Tibial artery (tissue), 4 donors: ENCODE data around the gene RERE.

Source experiments
- DNase-seq, 2 donors: peaks; one replicate each; pipeline ENCODE4 v3.0.0-alpha.2; 2019
- H3K27ac ChIP-seq, 2 donors: fragments of 200-600 bp; sonication (generic) in 1 of 2; 1 replicate in 1 of 2; 2 replicates in 1 of 2; pipeline ENCODE4 v1.5.1; 2018 to 2019; ENCODE audit warnings: mild to moderate bottlenecking in 1 of 2
- H3K27me3 ChIP-seq, 2 donors: fragments of 200-600 bp; sonication (generic) in 1 of 2; one replicate each; pipeline versions ENCODE4 v1.5.1 to v1.6.0; 2016 to 2019
- H3K36me3 ChIP-seq, 3 donors: fragments of 200-600 bp; sonication (generic) in 2 of 3; one replicate each; pipeline ENCODE4 v1.5.1; 2016 to 2019; ENCODE audit warnings: mild to moderate bottlenecking in 2 of 3
- H3K4me1 ChIP-seq, 4 donors: fragments of 200-600 bp; sonication (generic) in 2 of 4; 1 replicate in 3 of 4; 2 replicates in 1 of 4; pipeline ENCODE4 v1.5.1; 2016 to 2019
- H3K4me3 ChIP-seq, 2 donors: fragments of 200-600 bp; sonication (generic) in 1 of 2; 1 replicate in 1 of 2; 2 replicates in 1 of 2; pipeline ENCODE4 v1.5.1; 2018 to 2019; ENCODE audit warnings: mild to moderate bottlenecking in 2 of 2
- H3K9me3 ChIP-seq, 3 donors: fragments of 200-600 bp; sonication (generic) in 1 of 3; one replicate each; pipeline ENCODE4 v1.5.1; 2016 to 2019
- intact Hi-C: fragments of 100-400 bp; cut with DNase I; formaldehyde crosslinking; loops from one replicate; pipeline ENCODE4 v1.15.0; 2023; ENCODE audit warnings: low total_unique reads
- TF ChIP-seq, protein P1 (sequence below), 2 experiments: fragments of 200-600 bp in 1 of 2; fragments of 450-650 bp in 1 of 2; IDR thresholded peaks; one replicate each; pipeline ENCODE4 v1.5.1; 2017 to 2019; ENCODE audit warnings: antibody characterized with exemption in 2 of 2, mild to moderate bottlenecking in 1 of 2, moderate library complexity in 1 of 2

The RERE gene

GRCh38 chr1:8687538-8687937 is 129.9 kb downstream of the RERE start:
- Histone ChIP-seq H3K27ac (peak overlapping the region in 1 of 2 donors; percentile 31), H3K36me3 (no peaks in the 10 kb centered on the region), H3K4me1 (peaks cover 0 to 16% (median 7%) of the 10 kb centered on the region in 4 donors), H3K27me3 (no peaks in the 10 kb centered on the region), H3K9me3 (no peaks in the 10 kb centered on the region), H3K4me3 (no peak overlapping the region)
- TF ChIP-seq, protein P1, sequence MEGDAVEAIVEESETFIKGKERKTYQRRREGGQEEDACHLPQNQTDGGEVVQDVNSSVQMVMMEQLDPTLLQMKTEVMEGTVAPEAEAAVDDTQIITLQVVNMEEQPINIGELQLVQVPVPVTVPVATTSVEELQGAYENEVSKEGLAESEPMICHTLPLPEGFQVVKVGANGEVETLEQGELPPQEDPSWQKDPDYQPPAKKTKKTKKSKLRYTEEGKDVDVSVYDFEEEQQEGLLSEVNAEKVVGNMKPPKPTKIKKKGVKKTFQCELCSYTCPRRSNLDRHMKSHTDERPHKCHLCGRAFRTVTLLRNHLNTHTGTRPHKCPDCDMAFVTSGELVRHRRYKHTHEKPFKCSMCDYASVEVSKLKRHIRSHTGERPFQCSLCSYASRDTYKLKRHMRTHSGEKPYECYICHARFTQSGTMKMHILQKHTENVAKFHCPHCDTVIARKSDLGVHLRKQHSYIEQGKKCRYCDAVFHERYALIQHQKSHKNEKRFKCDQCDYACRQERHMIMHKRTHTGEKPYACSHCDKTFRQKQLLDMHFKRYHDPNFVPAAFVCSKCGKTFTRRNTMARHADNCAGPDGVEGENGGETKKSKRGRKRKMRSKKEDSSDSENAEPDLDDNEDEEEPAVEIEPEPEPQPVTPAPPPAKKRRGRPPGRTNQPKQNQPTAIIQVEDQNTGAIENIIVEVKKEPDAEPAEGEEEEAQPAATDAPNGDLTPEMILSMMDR (IDR thresholded peaks at IDR 0.05), result no peak
- no peak for DNase-seq
- intact Hi-C loops, result no loop called here

- DNase-seq, result no peak
- TF ChIP-seq, protein P1 (IDR thresholded peaks at IDR 0.05), result no peak
- peaks cover 0 to 16% (median 7%) of the 10 kb centered on the region in 4 donors for H3K4me1 ChIP-seq
- no peak overlapping the region for H3K4me3 ChIP-seq
- H3K9me3 ChIP-seq, result no peaks in the 10 kb centered on the region
- intact Hi-C loops, result no loop called here
- H3K27ac ChIP-seq, result peak overlapping the region in 1 of 2 donors; percentile 31
- H3K27me3 ChIP-seq, result no peaks in the 10 kb centered on the region
- H3K36me3 ChIP-seq, result no peaks in the 10 kb centered on the region
Observed at GRCh38 chr1:8687039-8687438, 130.4 kb downstream of the RERE start.

DNA sequence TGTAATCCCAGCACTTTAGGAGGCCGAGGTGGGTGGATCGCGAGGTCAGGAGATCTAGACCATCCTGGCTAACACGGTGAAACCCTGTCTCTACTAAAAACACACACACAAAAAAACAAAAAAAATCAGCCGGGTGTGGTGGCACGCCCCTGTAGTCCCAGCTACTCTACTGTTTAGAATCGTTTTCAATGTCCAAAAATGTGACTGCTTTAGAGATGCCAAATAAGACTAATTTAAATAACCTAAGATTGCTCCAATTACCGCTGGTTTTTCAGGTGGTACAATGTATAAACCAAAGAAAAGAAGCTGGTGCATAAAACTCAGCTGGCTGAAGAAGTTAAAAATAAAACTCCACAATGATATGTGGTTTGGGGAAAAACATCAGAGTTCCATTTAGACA is 132.0 kb downstream of the RERE start:
- Histone ChIP-seq H3K36me3 (no peaks in the 10 kb centered on the region), H3K4me1 (peaks cover 0 to 10% (median 7%) of the 10 kb centered on the region in 4 donors), H3K27me3 (no peaks in the 10 kb centered on the region), H3K4me3 (no peak overlapping the region), H3K9me3 (no peaks in the 10 kb centered on the region), H3K27ac (no peak overlapping the region)
- TF ChIP-seq, protein P1 (IDR thresholded peaks at IDR 0.05), result no peak
- intact Hi-C loops, result no loop called here
- no peak for DNase-seq

DNA sequence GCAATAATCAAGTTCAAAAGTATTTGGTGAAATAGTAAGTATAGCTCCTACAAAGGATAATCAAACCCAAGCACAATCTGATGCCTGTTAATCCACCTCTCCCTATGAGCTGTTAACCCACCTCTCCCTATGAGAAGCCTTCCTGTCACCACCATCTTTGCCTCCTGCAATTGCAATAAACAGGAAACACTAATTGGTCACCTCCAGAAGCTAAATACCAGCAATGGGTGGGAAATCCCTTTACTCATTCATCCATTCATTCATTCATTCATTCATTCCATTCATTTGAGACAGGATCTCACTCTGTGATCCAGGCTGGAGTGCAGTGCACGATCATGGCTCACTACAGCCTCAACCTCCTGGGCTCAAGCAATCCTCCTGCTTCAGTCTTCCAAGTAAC is 132.8 kb downstream of the RERE start:
- intact Hi-C loops, result no loop called here
- TF ChIP-seq, protein P1 (IDR thresholded peaks at IDR 0.05), result no peak
- H3K4me3 ChIP-seq, result no peak overlapping the region
- H3K4me1 ChIP-seq, result peaks cover 0 to 10% (median 7%) of the 10 kb centered on the region in 4 donors
- no peaks in the 10 kb centered on the region for H3K9me3 ChIP-seq
- DNase-seq, result no peak
- no peak overlapping the region for H3K27ac ChIP-seq
- H3K36me3 ChIP-seq, result no peaks in the 10 kb centered on the region
- H3K27me3 ChIP-seq, result no peaks in the 10 kb centered on the region

- H3K4me3 ChIP-seq, result no peak overlapping the region
- intact Hi-C loops, result no loop called here
- TF ChIP-seq, protein P1 (IDR thresholded peaks at IDR 0.05), result no peak
- H3K36me3 ChIP-seq, result no peaks in the 10 kb centered on the region
- DNase-seq, result no peak
- H3K4me1 ChIP-seq, result peaks cover 0 to 10% (median 7%) of the 10 kb centered on the region in 4 donors
- no peaks in the 10 kb centered on the region for H3K9me3 ChIP-seq
- no peaks in the 10 kb centered on the region for H3K27me3 ChIP-seq
- no peak overlapping the region for H3K27ac ChIP-seq
Observed at GRCh38 chr1:8682573-8682972, 134.9 kb downstream of the RERE start.

DNA sequence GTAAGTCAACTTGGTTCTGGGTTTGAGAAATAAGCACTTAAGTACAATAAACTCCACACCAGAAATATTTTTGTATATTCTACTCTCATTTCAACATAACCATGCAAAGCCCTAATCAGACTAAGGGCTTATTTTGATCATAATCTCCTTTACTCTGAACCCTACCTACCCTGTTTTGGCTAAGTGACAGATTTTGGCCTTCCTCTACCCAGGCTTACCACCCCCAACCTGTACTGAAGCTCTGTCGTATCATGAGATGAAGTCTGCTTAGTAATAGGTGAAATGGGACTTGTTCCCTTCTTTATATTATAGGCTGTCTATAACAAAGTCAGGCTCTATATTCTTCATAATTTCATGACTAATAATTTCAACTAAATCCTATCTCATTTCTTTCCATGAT is 135.5 kb downstream of the RERE start:
- Histone ChIP-seq H3K36me3 (no peaks in the 10 kb centered on the region), H3K4me3 (no peak overlapping the region), H3K4me1 (peaks cover 0 to 6% (median 3%) of the 10 kb centered on the region in 4 donors), H3K27me3 (no peaks in the 10 kb centered on the region), H3K27ac (no peak overlapping the region), H3K9me3 (no peaks in the 10 kb centered on the region)
- TF ChIP-seq, protein P1 (IDR thresholded peaks at IDR 0.05), result no peak
- no peak for DNase-seq
- intact Hi-C loops, result no loop called here
